ENCODE data around the gene CD44.
A peak's percentile ranks its signal among the peaks of the same experiment; 100 is the strongest.

Gene CD44

DNA sequence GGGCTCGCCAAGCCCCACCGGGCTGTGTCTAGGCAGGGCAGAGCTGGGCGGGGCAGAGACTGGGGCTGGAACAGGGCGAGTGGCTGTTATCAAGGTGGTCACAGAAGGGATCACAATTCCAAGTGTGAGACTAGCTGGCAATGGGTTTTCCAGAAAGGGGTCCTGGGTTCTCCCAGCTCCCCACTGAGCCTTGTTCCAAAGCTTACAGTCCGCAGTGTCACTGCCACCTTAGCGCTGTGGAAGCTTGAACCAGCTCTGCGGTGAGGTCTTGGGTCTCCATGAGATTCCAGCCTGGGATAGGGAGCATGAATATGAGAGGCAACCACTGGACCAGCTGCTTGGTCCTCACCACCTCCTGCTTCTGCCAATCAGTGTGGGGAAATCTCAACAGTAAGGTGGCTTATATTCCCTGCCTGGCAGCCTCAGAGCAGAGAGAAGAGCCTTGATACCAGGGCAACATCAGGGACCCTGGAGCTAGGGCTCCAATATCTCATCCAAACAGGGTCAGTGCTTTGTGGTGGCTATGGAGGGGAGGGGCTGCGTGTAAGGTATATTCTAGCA is 831 bp downstream of the CD44 start:
- DNase-seq (ENCODE audit: low spot score), result no peak

DNA sequence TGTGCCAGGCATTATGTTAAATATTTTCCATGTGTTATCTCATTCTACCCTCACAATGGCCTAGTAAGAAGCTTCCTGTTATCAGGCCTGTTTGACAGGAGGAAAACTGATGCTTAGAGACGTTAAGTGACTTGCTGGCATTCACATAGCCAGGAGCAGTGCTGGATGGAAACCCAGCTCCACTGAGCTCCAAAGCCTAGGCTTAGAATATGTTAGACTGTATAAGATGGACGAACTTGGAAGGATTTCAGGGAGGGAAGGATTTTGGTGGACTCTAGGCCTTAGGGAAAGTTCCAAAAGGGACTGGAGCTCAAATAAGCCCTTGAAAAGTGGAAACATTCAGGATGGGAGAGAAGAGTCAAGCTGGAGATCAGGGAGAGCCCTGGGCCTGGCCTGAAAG is 2.1 kb downstream of the CD44 start:
- DNase-seq (ENCODE audit: low spot score), result no peak

DNA sequence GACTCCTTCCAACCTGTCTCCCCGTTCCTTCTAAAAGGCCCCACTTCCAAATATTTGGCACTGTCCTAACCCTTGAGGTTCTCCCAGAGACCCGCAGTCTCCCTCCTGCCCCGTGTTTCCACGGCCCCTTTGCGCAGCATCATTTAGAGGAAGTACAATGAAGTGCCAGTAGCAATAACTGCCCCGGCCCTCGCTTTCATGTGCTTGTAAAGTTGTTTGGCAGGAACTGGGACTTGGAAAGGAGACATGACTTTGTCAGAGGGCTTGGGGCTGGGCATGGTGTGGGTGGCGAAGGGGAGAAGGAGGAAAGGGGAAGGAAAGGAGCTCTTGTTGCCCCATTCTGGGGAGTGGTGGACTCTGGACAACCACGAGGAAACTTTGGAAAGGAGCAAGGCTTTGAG is 2.6 kb downstream of the CD44 start:
- DNase-seq (ENCODE audit: low spot score), result peak; percentile 52

DNA sequence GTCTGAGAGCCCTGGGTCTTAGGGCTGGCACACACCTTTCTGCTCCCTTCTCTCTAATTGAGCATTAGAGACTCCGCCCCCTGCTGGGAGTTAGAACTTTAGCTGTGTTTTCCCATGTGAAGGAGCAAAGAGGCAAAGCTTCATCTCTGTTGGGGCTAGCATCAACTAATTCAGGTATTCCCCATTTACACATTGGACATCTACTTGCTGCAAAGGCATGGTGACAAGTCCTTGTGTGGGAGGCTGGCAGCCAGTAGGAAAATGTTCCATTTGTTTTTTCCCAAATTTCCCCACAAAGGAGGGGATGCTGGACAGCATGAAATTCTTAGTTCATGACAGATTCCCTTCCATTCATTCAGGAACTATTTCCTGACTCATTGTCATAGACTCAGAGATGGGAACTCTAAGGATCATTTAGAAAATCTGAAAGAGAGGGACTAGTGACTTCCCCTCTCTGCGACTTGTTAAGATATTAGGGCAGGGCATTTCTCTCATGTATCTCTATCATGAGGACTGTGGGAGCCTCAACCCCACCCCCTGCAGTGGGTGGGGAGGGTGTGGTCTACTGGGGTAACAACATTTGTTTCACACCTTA is 3.6 kb downstream of the CD44 start:
- no peak for DNase-seq (ENCODE audit: low spot score)

DNA sequence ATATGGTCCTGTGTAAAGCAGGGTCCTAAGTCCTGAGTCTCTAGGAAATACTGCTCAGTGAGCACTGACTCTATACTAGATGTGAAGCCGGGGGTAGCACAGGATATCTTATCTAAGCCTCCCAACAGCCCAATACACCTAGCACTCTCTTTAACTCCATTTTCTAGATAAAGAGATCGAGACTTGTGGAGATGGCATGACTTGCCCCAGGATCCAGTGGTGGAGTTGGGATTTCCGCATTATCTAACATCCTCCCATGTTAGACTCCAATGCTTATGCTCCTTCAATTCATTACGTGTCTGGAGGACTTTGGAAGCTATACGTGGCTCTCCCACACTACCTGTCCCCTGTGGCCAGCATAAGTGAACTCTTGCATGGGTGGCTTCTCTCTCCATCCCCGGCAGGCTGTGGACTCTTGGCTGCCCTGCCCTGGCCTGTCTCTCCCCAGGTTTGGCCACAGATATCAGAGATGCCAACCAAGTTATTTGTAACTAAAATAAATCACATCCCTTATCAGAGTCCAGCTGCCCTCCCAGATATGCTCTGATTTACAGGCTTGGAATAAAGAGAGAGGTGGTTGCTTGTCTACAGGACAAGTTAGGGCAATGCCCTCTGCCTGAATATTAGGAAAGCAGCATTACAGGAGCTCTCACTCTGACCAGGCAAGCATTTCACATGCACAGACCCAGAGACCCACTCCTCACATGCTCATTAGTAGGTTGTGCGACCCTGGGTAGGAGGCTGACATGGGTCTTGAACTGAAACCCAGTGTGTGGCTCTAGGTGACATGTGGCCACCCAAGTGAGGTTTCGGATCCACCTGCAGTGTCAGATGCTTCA is 4.5 kb downstream of the CD44 start:
- DNase-seq (ENCODE audit: low spot score), result no peak

DNA sequence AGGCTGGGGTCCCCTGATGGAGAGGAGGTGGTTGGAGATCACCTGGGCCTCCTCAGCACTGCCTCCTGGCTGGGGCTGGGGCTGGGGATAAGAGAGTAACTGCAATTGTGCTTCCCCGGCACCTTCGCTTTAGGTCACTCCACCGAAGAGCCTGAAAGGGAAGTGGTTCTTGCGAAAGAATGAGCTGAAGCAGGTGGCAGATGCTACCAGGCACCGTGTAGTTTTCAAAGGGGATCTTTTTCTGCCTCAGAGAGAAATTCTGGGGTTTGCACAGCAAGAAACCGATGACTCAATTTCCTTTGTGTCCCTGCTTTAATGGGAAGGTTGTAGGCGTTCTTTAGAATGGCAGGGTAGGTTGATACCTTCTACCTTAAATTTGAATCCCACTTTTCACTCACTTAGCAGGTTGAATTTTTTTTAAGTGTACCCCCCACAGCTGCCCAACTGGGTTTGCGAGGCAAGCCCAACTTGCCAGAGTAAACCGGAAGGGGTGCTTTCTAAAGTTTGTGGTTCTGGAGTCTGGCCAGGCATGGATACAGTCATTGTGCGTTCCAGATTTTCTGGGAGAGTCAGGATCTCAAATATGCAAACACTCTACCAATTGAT is 5.3 kb downstream of the CD44 start:
- DNase-seq (ENCODE audit: low spot score), result peak; percentile 68

DNA sequence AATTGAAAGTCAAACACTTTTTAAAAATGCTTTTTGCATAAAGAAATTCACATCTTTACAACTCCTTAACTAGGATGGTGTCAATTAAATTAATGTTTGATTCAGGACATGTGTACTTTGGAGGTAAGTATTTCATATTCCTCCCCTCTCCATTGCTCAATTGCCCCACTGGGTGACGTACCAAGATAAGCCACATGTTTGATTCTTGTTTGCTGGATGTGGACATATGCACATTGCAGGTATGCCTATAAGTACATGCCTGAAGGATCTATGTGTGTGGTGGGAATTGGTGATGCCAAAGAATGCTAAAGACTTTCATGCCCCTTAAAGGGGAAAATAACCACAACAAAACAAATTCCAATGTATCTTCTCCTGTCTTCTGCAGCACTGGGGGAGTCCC is 5.8 kb downstream of the CD44 start:
- DNase-seq (ENCODE audit: low spot score), result no peak

DNA sequence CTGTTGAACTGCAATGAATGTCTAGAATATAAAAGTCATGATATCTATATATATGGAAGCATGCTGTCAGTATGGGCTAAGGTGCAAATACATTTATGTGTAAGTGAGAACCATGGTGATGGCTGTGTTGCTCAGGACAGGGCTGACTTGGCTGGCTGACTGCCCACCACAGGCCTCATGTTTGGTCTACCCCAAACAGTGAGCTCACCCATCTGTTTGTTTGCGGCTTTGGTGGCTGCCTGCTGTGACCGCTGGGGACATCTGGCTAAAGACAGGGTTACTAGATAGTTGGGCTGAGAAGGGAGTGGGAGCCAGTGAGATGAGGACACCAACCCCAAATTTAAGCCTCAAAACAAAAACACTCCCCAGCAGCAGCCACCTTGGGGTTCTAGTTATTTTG is 6.3 kb downstream of the CD44 start:
- no peak for DNase-seq (ENCODE audit: low spot score)

DNA sequence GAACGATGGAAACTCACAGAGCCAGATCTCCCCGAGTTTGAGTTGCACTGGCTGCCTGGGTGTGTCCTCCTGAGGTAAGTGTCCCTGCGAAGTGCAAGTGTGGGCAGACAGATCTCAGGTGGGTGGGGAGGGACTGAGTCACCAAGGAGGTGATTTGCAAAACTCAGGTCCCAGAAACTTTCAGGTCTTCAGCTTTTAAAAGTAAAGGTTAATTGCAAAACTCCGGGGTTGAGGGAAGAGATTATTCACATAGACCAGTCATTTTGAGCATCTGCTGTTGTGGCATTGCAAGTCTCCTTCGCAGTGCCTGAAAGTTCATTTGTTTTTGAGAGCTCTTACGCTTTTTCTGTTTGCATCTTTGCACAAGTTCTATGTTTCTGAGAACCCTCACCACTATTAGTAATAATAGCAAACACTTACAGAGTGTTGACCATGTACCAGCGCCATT is 7.1 kb downstream of the CD44 start:
- DNase-seq (ENCODE audit: low spot score), result no peak

DNA sequence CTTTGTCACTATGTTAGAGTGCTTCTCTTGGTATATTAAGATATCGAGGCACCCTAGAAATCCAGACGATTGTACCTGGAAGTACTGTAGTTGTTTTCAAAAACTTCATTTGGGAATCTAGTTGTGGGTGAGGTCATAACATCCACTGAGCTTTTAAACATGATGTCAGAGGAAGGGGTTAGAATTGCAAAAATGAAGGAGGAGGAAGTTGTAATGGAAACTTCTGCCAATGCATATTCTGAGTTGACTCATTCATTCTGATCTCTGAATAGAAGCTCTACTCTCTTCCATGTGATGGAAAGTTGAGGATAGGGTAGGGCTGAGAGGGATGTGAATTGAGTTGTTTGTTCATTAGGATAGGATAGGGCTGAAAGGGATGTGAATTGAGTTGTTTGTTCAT is 7.7 kb downstream of the CD44 start:
- no peak for DNase-seq (ENCODE audit: low spot score)

DNA sequence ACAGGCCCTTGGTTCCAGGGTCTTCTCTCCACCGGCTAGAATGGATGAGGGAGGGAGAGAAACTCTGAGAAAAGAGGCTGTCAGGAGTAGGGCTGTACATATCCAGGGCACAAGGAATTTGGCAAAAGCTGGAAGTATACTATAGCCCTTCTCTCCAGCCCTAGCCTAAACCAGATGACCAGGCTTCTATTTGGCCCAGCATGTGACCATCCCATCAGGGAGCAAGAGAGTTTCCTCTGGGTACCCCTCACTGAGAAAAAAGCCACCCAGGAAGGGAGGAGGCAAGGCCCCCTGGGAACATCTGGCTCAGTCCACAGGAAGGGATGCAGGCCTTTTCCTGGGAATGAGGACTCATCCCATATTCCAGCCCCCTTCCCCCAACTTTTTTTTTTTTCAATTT is 8.3 kb downstream of the CD44 start:
- DNase-seq (ENCODE audit: low spot score), result no peak

DNA sequence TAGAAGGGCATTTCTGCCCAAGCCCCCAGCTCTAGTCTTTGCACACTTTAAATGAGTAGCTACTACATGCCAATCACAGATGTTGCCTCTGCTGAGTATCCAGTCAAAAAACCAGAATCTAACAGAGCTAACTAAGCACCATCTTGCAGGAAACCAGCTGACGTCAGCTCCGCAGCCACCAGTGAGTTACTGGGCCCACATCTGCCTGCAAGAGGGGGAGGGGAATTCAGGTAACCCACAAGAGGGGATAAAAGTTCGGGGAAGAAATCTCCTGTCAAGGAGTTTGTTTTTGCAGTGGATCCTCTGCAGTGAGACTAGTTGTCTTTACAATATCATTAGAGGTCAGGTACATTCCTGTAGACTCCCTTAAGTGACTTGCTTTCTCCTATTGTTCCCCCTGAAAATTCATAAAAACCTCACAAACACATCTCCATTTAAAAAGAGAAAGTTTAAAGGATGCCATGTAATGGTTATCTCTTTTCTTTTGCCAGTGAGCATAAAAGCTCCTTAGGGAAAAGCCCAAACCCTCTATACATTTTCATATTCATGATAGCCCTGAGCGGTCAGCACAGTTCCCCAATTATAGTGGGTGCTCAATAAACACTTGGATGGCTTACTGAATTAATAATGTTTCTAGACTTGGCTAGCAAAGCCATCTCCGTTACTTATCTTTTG is 9.3 kb downstream of the CD44 start:
- no peak for DNase-seq (ENCODE audit: low spot score)

DNA sequence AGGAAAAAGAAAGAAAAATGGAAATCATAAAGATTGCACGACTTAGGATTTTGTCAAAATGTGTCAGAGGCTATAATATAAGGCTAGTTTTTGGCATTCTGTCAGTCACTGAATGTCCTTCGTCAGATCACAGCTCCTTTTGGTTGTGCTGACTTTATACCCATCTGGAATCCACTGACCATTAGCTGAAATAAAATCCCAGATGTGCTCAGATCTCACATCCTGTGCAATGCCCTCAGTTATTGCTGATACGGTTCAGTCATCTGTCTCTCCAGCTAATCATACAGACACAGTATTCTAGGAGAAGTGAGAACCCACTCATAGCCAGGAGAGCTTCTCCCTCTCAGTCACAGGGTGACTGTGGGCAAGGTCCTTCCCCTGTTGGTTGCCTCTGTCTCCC is 11.5 kb downstream of the CD44 start:
- DNase-seq (ENCODE audit: low spot score), result no peak

DNA sequence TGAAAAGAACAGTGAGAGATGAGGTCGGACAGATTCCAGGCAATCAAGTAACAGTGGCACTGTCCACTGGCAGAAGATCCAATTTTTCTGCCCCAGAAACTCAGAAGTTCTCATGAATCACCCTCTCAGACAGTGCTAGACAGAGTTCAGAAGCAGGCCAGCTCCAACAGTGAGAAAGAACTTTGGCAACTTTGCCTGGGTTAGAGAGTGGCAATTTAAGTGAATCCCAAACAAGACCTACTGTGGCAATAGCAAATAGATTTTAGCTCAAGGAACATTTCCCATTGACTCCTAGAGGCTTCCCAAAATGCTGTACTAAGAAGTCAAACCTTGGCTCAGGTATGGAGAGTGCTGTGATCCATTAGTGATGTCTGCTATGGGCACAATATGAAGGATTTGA is 12.3 kb downstream of the CD44 start:
- DNase-seq (ENCODE audit: low spot score), result no peak

DNA sequence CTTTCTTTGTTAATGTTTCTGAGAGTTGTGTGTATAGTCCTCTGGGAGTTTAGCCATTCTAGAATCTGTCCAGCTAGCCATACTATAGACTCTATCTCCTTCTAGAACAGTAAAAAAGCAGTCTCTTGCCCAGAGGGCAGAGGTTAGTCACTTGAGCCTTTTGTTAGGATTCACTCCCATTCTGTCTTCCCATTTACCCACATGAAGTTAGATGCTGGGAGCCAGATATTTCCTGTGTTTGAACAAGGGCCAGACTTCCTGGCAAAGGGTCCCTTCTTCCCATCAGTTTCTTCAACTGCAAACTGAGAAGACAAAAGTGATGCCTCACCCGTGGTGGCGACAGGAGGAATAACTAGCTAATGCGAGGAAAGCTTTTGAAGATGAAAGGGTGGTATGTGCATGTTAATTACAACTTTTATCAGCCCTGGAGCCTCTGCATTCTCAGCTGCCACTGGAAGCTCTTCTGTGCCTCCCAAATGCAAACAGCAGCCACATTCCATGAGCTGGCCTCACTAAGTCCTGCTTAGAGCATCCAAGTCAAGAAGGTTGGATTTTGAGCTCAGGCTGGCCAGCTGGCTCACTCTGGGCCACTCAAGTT is 12.8 kb downstream of the CD44 start:
- DNase-seq (ENCODE audit: low spot score), result no peak

DNA sequence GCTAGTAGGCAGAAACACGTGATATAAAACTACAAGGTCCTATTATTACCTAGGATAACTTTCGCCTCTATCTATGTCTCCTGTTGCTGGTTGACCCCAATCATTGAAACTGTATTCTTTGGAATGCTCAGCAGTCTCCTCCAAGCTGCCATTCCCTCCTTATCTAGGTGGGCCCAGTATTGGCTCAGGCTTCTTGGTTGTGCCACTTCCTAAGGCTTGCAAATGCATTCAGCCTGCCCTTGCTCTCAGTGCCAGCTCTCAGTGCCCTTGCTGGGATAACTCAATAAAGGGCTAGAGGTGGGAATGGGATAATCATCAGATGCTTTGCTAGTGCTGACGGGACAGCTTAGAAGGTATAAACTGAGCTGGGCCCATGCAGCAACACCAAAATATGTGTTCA is 13.6 kb downstream of the CD44 start:
- DNase-seq (ENCODE audit: low spot score), result no peak

DNA sequence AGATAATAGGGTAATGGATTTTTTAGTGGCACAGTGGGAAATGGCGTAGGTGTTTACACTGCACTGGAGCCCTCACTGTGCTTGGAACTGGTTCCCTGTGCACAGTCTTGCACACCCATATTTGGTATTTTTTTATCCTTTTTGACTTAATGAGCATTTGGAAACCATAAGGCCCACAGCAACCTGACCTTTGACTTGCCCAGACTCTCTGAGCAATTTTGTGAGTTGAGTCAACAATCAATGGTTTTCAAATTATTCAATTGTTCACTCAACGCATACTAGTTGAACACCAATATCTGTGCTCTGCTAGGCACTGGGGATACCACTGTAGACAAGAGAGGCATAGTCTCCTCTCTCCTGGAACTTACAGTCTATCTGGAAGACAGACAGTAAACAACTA is 14.3 kb downstream of the CD44 start:
- DNase-seq (ENCODE audit: low spot score), result no peak

DNA sequence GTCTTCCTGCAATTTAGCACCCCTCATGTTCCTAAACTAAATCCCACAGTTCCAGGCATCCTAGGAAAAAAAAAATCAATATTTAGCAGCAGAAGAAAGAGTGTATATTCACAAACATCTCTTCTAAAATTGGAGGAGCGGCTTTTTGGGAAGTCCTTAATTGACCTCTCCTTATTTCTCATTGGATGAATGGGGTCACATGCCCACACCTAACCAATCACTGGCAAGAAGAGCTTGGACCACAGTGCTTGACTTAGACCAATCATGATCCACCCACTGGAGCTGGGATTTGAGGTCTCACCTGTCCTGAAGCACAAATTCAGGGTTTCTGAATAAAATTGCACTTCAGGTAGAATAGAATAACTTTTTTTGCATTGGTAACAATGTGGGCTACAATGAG is 16.0 kb downstream of the CD44 start:
- DNase-seq (ENCODE audit: low spot score), result no peak

DNA sequence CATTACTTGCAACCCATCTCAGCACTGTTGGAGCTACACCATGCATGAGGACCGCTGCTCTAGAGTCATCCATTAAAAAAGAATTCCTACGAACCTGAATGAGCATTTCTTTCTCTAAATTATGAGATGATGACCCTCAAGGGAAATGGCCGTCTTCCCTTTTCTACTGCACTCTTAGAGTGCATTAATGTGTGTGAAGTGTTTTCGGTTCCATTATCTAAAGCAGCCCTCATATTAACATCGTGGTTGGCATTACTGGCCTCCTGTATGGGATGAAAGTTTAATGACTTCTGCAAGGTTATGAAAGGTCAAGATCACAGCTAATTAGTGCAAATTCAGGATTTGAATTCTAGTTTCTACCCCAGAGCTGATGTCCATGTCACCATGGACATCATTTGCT is 16.7 kb downstream of the CD44 start:
- no peak for DNase-seq (ENCODE audit: low spot score)

DNA sequence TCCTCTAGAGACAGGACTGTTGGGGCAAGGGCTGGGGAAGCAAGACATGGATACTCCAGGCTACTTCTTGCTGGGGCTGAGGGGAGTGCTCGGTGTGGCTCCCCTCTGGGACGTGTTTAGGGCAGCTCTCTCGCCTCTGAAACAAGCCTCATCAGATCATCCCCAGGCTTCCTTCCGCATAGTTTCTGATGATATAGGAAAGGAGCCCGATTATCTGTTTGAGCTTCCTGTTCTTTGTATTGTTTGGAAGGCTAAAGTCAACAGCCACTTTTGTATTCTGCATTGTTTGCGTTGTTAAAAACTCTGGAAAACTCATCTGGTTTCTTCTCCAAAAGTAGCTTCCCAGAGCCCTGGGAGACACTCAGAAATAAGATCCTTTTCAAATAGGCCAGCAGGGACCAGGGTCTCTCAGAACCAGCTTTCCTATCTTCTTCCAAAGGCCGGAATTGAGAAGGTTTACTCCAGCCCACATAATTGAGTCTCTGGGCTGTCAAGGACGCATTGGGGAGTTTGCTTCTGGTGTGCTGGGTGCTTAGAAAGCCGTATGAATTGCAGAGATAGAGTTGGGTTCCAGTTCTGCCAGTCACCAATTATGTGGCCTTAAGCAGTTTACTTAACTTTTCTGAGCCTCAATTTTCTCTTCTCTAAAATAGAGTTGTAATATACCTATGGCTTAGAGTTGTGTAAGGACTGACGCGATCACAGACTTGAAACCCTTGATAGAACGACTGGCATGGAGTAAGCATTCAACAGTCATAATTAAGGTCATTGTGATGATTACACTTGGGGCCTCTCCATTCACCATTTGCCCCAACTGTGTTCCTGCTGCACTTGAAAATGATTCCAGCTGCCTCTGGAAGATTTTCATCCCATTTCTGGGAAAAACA is 19.1 kb downstream of the CD44 start:
- DNase-seq (ENCODE audit: low spot score), result no peak

All from germinal center (tissue), 1 donor.